HG03571 (cell line): ENCODE data around the gene SRL.
"Not testable (repeated sequence)": the region's sequence is repeated elsewhere in the genome, so short reads cannot be mapped to it uniquely, and the experiment has no call there.

Source experiments
- ATAC-seq: cut with Tn5 transposase; IDR thresholded peaks from one replicate; pipeline ENCODE4 v1.9.1; 2021; ENCODE audit not compliant: unreplicated experiment

The SRL gene

GRCh38 chr16:4227040-4227332, 14.9 kb downstream of the SRL start:
- ATAC-seq, result no peak

DNA sequence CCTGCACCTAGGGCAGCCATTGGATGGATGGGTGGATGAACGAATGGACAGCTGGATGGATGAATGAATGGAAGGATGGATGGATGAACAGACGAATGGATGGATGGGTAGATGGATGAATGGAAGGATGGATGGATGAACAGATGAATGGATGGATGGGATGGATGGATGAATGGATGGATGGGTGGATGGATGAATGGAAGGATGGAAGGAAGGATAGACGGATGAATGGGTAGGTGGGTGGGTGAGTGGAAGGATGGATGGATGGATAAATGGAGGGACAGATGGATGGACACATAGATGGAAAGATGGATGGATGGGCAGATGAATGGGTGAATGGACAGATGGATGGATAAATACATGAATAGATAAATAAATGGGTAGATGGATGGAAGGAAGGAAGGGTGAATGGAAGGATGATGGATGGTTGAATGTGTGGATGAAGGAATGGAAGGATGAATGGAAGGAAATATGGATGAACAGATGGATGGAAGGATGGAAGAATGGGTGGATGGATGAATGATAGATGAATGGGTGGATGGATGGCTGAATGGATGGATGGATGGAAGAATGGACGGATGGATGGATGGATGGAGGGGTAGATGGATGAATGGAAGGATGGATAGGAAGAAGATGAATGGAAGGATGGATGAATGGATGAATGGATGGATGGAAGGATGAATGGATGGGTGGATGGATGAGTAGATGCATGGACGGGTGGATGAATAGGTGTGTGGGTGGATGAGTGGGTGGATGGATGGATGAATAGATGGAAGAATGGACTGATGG, 15.4 kb downstream of the SRL start:
- no peak for ATAC-seq

DNA sequence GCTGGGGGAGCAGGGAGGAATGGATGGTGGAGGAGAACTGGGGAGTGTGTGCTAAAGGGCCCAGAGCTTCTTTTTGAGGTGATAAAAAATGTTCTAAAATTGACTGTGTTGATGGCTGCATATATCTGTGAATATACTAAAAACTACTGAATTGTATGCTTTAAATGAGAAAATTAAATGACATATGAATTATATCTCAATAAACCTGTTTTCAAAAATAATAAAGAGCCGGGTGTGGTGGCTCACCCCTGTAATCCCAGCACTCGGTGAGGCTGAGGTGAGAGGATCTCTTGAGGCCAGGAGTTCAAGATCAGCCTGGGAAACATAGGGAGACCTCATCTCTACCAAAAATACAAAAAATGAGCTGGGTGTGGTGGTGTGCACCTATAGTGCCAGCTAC, 16.8 kb downstream of the SRL start:
- no peak for ATAC-seq

- ATAC-seq, result no peak
Measured at GRCh38 chr16:4220358-4220757, 21.5 kb downstream of the SRL start.

DNA sequence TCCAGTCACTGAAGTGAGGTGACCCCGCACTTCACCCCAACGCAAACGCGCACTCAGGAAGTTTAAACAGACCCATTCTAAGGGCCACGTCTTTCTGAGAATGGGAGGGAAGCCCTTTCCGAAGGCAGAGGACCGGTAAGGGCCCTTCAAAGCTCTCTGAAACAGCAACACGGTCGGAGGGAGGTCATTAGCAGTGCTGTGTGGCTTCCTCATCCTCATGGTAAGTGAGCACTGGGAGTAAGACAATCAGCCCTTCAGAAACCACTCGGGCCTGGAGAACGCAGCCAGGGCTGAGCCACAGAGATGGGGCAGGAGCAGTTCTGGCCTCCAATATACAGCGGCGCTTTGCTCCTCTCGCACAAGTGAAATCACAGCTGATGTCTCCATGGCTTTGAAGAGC, 23.7 kb downstream of the SRL start:
- no peak for ATAC-seq

DNA sequence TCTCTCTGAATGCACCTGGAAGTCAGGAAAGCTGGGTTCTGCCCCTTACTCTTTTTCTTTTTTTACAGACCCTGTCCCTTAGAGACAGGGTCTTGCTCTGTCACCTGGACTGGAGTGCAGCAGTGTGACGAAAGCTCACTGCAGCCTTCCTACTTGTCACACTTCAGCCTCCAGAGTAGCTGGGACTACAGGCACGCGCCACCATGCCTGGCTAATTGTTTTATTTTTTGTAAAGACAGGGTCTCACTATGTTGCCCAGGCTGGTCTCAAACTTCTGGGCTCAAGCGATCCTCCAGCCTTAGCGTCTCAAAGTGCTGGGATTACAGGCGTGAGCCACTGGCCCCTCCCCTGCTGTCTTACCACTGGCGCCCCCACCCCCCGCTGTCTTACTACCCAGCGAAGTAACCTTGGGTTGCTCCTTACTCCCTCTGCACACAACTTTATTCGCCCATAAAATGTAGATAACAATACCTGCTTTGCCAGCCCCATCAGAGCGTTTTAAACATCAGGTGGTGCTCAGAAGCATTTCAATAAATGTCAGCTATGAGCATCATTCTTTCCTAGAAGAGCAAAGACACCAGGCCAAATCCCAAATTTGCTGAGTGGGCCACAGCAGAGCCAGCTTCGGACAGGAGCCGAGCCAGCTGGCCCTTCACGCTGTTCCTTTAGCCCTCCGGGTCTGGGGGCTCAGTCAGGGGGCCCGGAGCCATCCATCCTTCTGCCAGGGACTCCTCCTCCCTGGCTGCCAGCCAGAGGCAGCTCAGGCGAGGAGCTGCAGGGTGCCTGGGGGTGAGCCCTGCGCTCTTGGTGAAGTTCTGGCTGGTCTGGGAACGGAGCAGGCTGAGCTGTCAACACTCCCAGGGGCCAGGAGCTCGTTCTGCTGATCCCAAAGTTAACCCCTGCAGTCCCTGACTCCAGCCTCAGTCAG, 24.4 kb downstream of the SRL start:
- ATAC-seq, result no peak

DNA sequence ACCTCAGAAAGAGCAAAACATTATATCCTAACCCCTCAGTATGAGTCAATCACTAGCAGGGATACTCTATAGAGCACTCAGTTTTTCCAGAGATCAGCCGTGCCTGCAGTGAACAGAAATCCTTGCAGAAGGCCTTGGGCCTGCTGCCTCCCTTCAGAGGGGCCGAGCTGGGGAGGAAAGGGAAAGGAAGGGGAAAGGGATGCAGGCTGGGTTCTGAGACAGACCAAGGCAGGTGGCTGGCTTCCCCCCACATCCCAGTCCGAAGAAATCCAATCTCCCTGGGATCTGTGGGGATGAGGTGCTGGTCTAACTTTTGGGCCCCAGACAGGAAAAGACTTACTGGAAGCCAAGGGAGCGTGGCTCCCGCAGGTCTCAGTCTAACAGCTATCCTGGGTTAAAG, 25.3 kb downstream of the SRL start:
- no peak for ATAC-seq

- no peak for ATAC-seq
Measured at GRCh38 chr16:4215106-4215505, 26.8 kb downstream of the SRL start.

DNA sequence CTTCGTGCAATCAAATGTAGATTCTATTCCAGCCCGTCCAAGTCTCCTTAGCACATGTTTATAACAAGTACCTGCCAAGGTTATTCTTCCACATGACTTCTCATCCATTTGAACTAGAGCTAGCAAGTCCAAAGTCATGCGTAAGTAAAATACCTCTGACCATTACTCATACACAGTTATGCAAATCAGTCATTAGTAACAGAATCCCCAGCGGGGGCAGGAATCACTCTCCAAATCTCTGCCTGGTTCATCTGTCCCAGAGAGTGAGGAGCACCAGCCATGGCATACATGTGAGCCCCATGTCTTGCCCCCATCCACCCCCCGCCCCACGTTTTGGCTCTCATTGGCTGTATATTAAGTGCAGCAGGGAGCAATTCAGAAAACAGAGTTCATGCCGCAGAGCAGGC, 27.7 kb downstream of the SRL start:
- no peak for ATAC-seq

DNA sequence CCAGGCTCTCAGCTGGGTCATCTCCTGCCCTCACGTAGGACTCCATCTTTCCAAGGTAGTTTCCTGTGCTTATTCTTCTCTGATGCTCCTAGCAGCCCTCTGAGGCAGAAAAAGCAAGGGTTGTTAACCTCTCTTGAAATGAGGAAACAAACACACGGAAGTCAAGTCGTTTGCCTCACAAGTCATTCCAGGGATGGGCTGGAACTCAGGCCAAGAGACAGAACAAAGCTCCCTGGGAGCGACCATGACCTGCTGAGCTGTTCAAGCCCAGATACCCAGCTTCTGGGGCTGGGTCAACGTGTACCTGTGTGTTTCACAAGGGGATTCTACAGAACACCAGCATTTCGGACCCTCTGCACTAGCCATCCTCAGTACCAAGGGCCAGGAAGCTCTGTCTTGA, 28.1 kb downstream of the SRL start:
- ATAC-seq, result no peak

DNA sequence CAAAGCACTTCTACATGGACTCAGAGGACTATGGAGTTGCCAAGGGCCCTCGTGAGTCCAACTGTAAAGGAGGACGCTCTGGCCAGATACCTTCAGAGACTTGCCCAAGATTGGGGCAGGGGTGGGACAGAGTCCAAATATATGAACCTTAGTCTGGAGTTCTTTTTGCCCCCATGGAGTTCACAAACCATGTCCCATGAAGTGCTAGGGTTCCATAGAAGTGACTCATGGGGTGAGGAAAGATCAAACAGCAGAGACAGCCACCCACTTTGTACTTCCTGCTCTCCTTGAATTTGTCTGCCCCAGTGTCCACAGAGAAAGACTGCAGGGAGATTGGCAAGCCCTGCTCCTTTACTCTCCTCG, 29.0 kb downstream of the SRL start:
- no peak for ATAC-seq

DNA sequence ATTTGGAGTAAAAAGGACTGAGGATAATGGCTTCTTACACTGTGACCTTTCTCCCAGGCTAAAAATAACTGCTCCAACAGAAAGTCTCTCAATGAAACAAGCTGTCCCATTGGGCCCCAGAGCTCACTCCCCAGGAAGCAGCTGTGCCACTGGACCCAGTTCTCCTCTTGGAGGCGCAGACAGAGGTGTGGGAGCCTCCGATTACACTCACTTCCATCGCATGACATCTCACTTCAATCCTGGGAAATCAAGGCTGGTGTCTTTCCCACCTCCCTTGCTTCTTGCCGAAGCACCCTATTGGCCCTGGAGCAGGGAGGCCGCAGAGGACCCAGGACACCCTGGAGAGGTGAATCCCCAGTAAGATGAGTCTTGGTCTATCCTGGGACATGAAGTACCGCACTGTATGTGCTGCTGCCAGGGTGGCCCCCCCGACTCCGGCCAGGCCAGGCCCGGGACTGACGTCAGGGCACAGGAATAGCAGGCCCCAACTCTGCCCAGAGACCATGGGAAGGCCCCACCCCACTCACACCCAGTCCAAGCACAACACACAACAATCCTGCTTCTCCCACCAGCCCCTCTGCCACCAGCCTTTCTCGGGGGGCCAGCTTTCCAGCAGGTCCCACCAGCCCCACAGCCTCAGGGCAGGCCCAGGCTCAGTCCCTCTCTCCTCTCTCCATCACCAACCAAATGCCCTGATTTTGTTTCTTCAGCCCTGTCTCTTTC, 29.5 kb downstream of the SRL start:
- ATAC-seq, result no peak

- not testable (repeated sequence) for ATAC-seq
Measured at GRCh38 chr16:4211445-4212210, 30.3 kb downstream of the SRL start.

- no peak for ATAC-seq
Measured at GRCh38 chr16:4209666-4210065, 32.2 kb downstream of the SRL start.

- ATAC-seq, result no peak
Measured at GRCh38 chr16:4208341-4208751, 33.5 kb downstream of the SRL start.

GRCh38 chr16:4207683-4208340, 34.1 kb downstream of the SRL start:
- ATAC-seq, result no peak

DNA sequence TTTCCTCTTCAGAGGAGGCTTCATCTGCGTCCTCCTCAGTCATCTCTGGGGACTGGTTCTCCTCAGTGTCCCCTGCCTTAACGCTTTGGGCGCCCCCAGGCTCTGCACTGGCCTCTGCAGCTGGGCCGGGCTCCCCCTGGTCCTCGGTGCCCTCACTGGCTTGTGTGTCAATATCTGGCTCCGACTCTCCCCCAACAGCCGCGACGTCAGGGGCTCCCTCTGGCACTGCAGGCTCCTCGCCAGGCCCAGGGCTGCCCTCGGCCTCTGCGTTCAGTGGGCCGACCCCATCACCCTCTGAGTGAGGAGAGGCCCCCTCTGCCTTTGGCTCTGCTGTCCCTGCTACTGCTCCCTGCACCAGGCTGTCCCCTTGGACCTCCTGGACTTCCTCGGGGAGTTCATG, 34.7 kb downstream of the SRL start:
- no peak for ATAC-seq

DNA sequence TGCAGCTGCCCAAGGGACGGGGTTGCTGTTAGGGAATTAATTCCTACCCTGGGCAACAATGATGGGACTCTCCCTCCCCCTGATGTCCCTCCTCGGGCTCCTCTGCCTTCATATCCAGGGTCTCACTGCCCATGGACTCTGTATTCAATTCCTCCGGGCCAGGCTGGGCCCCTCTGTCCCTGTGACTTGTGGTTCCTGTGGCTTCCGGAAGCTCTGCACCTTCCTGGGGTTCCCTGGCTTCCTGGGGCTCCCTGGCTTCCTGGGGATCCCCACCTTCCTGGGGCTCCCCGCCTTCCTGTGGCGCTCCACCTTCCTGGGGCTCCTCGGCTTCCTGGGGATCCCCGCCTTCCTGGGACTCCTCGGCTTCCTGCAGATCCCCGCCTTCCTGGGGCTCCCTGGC, 35.2 kb downstream of the SRL start:
- ATAC-seq, result no peak

DNA sequence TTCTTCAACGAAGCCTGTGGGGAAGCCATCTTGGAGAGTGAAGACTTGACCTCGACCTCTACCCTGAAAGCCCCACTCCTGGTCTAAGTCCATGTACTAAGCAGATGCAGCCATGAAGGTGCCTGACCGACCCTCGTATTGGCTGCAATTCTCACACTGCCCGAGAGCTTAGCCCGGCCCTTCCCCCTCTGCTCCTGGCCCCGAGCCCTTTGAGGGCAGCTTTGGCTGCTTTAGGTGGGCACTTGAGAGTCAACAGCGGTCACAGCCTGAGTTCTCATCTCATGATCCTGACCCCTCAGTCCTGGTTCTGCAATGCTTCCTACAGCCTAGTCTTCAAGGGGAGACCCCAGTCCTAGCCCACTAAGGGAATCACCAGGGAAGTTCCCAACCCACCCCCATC, 35.9 kb downstream of the SRL start:
- no peak for ATAC-seq

DNA sequence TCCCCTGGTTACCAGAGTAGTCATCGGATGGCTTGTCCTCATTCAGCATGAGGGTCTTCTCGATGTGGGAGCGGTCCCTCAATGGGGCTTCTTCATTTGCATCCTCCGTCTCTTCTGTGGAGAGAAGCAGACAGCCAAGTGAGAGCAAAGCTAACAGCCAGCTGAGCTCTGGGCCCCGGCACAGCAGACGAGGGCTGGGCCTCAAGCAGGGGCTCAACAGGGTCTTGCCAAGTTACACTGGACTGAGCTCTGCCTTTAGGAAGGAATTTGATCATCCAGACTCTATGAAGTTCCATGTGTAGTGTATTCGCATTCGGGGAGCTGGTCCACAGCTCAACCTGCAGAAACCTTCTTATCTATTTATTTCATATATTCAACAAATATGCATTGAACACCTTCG, 37.4 kb downstream of the SRL start:
- ATAC-seq, result no peak

GRCh38 chr16:4203748-4204147, 38.1 kb downstream of the SRL start:
- ATAC-seq, result no peak
